DMS 273 treated with DMSO at 0.1 percent for 48 hours (cell line): ENCODE data around the gene PPP1R8.

Experiments used
- DNase-seq: peaks from one replicate; lab custom pipeline; 2025; lab: John Stamatoyannopoulos, UW

Gene PPP1R8

DNA sequence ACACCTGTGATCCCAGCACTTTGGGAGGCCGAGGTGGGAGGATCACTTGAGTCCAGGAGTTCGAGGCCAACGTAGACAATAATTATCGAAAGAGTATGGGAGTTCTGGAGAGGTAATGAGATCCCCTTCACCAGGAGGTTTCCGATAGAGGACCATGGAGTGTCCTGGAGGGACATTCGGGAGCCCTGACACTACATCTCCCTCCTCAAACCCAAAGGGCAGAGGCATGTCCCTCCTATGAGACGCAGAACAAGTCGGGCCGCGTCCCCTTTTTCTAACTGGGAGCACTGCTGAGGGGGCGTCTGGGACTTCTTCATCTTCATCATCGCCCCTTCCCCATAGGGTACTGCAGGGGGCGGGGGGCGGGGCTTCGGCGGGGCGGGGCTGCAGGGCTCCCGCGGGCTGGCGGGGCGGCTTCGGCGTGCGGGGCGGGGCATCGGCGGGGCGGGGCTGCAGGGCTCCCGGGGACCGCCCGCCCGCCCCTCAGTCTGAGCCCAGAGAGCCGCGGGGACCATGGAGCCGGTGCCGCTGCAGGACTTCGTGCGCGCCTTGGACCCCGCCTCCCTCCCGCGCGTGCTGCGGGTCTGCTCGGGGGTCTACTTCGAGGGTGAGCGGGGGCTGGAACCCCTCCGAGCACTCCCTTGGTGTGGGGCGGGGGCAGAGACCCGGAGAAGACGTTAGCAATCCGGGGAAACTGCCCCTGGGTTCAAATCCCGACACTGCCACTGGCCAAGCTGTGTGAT lies 41.6 kb downstream of the PPP1R8 start, which contains the start of gene THEMIS2:
THEMIS2 (plus strand) TSS at position 486 of the 743 bp plus-strand sequence; CDS start at position 514, 28 bp downstream.
- no peak for DNase-seq

DNA sequence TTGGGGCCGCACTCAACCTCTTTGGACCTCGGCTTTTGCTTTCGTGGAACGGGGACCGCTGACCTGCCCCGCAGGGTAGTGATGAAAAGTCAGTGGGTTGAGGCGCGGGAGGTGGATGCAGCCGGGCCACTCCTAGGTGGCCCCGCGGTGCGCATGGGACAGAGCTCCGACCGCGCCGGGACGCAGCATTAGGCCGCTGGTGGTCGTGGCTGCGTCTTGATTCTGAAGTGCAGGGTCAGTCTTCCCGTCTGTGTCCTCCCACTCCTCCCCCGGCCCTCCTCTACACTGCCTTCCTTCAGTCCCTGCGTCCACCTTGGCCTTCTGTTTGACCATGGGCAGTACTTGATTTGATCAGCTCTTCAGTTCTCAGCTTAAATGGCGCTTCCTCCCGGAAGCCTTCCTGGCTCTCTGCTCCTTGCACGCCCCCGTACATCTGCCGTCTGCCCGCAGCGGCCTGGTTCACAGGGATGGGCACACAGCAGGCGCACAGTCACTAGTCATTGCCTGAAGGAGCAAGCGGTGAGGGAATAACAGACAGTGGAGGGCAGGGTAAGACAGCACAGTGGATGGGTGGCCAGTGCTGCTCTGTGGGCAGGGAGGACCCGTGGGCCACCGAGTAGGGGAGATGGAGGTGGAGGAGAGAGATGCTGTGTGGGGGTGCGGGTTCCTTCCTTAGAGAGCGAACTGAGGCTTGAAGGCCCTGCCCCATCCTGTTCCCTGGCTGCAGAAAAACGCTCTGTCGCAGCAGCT lies 42.4 kb downstream of the PPP1R8 start:
- peak; percentile 18 for DNase-seq

DNA sequence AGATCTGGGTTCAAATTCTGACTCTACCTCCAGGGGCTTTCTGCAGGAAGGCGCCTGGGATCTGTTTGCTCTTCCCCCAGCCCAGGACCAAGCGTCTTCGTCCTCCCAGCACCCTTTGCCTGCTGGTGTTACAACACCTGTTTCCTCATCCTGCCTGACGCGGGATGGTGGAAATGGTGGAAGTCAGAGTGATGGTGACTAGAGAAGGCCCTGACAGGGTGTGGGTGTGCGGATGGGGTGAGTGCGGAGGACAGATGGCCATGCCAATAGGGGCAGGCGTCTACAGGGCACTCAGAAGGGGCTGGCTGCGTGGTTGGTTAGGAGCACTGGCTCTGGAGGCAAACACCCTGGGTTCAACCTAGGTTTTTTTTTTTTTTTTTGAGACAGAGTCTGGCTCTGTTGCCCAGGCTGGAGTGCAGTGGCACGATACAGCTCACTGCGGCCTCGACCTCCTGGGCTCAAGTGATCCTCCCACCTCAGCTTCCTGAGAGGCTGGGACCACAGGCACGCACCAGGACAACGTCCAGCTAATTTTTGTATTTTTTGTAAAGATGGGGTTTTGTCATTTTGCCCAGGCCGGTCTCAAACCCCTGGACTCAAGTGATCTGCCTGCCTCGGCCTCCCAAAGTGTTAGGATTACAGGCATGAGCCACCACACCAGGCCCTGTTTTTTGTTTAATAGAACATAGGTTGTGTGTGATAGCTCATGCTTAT lies 43.2 kb downstream of the PPP1R8 start:
- no peak for DNase-seq

DNA sequence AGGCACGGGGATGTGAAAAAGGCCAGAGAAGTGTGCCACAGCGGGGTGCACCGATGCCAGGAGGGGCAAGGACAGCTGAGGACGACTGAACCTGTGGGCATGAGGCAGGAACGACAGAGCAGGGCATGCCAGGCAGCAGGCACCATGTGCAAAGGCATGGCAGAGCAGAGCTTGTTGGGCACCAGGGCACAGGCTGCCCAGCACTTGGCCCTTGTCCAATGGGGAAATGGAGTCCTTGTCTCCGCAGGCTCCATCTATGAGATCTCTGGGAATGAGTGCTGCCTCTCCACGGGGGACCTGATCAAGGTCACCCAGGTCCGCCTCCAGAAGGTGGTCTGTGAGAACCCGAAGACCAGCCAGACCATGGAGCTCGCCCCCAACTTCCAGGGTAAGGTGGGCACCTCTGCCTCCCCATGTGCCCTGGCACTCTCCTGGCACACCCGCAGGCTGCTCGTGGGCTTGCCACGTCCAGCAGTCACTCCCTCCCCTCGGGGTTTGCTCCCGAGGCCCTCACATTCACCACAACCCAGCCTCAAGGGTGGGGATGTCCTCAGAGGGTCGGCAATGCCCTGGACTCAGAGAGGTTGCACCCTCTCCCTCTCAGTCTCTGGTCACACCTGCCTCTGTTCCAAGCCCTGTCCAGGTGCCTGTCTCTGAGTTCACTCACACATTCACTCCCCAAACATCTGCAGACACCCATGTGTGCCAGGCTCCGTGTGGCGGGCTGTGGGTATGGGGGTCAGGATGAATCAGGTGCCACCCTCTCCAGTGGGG lies 45.9 kb downstream of the PPP1R8 start:
- no peak for DNase-seq

DNA sequence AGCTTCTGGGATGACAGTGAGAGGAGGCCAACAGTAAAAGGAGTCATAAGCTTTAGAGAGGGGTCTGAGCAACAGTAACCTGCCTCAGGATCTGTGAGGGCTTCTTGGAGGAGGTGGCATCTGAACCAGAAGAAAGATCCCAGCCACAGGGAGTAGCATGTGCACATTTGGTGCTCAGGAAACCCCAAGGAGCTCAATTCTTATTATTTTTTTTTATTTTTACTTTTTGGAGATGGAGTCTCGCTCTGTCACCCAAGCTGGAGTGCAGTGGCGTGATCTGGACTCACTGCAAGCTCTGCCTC lies 46.5 kb downstream of the PPP1R8 start:
- no peak for DNase-seq

DNA sequence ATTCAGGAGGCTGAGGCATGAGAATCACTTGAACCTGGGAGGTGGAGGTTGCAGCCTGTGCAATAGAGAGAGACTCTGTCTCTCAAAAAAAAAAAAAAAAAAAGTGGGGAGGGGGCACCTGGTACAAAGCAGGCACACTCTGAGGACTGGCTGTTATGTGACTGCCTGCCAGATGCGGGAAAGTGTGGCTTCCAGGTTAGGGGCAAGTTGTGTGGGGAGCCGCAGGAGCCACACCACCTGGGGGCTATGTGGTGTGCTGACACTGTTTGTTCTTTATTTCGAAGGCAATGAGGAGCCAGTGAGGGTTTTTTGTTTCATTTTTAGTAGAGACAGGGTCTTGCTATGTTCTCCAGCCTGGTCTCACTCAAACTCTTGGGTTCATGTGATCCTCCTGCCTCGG lies 47.5 kb downstream of the PPP1R8 start:
- no peak for DNase-seq

DNA sequence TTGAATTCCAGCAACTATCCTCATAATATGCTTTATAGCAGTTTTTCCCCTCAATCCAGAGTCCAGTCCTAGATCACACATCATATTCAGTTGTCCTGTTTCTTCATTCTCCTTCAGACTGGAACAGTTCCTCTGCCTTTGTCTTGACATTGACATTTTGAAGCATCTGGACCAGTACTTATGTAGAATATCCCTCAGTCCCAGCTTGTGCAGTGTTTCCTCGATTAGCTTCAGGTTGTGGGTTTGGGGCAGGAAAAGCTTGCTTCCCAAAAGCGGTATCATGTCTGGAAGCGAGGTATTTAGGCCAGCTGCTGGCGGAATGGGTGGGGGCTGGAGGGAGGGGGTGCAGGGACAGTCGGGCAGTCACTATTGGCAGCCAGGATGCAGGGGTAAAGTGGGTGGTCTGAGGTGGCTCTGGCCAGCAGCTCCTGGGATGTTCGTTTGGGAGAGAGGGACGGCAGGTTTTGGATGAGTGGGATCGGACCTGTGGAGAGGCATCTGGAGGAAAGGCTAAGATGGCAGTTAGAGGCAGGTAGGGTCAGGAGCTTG lies 48.3 kb downstream of the PPP1R8 start:
- DNase-seq = no peak

DNA sequence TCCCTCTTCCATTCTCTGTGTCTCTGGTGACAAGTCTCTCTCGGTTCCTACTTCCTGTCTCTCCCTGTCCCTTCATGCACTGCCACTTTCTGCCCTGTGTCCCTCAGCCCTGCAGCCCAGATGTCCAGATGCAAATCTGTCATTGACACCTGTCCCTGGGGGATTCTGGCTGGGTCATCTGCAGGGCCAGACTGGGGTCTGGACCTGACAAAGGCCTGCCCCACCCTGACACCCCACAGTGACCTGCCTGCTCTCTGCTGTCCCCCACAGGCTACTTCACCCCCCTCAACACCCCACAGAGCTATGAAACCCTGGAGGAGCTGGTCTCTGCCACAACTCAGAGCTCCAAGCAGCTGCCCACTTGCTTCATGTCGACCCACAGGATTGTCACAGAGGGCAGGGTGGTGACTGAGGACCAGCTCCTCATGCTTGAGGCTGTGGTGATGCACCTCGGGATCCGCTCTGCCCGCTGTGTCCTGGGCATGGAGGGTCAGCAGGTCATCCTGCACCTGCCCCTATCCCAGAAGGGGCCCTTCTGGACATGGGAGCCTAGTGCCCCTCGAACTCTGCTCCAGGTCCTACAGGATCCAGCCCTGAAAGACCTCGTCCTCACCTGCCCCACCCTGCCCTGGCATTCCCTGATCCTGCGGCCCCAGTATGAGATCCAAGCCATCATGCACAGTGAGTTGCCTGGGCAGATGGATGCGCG lies 48.9 kb downstream of the PPP1R8 start:
- DNase-seq = no peak

DNA sequence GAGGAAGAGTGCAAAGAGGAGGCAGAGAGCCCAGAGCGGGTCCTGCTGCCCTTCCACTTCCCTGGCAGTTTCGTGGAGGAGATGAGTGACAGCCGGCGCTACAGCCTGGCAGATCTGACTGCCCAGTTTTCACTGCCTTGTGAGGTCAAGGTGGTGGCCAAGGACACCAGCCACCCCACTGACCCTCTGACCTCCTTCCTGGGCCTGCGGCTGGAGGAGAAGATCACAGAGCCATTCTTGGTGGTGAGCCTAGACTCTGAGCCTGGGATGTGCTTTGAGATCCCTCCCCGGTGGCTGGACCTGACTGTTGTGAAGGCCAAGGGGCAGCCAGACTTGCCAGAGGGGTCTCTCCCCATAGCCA lies 51.9 kb downstream of the PPP1R8 start:
- no peak for DNase-seq

DNA sequence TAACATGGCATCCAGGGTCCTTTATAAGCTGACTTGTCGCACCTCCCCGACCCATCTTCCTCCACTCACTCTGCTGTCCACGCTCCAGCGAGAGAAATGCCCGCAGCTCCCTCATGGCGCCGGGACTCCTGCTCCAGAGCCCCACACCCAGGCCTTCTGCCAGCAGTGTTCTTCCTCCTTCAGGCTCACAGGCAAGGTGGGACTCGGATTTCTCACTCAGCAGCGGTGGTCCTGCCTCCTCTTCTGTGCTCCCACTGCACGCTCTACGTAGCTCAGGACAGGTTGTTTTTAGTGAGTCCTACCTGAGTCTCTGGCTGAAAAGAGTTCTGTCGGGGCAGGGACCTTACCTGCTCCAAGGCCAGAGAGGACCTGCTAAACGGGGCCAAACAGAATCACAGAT lies 53.0 kb downstream of the PPP1R8 start:
- DNase-seq = no peak

DNA sequence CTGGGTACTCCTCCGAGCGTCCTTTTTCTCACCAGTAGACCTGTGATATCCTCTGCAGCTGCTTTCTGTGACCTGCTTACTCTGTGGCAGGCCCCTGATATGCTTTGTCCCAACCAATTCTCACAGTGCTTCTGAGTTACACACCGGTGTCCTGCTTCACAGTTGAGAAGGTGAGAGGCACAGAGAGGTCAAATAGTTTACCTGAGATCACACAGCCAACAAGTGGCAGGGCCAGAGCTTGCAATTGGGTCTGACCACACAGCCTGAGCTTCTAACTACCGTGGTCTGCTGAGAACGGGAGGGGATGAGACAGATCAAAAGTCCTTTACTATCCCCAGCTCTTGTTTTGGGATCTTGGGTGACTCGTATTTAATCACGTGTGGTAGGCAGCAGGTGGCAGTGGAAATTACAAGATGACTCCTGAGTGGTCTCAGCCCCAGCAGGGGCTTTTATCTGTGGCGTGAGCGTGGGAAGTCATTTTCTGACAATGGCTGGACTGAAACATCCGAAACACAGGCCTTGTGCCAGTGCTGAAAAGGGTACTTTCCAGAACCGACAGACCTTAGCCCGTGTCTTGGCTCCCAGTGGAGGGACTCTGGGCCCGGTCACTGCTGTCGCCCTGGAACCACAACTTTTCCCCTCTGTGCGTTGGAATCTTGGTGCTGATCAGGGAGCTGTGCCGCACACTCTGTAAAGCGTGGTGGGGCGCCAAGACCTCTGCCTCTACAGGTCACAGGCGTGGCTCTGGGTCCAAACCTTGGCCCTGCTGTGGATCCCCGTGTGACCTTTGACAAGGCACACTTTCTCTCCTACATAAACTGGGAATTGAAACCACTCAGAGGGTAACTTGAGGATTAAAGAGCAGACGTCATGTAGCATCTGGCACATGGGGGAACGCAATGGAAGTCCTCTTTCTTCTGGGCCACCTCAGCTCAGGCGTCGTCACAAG lies 53.7 kb downstream of the PPP1R8 start:
- DNase-seq = no peak

DNA sequence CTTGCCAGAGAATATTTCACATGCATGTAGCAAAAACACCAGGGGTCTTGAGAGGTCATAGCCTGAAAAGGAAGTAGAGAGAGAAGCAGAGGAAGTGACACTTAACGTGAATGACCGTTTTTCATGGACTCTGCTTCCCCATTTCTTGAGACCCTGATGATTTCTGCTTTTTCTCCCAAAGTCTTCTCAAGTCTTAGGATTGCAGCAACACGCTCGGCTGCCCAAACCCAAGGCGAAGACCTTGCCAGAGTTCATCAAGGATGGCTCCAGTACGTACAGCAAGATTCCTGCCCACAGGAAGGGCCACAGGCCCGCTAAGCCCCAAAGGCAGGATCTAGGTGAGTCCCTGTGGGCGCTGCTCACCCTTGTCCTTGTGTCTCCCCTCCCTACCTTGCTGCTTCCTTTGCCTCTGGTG lies 54.5 kb downstream of the PPP1R8 start:
- no peak for DNase-seq

DNA sequence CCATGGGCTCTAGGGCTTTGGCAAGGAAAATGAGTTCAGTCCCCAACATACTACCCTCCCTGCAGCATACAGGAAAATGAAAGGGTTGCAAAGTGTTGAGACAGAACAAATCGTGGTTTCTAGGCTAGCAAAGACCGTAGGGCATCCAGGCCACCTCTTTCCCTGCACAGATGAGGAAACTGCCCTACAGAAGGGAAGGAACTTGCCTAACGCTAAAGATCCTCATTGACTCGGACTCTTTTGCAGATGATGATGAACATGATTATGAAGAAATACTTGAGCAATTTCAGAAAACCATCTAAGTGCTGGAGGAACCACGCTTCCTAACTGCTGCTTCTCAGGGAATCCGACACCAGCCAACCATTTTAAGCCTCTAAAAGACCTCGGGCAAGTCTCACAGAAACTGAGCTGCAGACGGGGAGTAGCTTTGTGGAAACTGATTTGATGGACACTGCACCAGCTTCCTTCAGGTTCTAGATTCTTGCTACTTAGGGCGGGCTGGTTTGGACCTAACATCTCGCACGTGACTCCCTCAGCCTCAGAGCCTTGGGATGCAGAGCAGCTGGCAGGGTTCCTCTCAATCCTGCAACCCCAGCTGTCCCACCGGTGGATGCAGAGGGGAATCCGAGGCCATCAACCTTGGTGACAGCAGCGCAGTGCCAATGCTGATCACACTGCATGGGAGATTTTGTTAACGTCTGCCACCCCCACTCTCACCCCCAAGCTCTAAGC lies 55.2 kb downstream of the PPP1R8 start:
- DNase-seq = no peak

DNA sequence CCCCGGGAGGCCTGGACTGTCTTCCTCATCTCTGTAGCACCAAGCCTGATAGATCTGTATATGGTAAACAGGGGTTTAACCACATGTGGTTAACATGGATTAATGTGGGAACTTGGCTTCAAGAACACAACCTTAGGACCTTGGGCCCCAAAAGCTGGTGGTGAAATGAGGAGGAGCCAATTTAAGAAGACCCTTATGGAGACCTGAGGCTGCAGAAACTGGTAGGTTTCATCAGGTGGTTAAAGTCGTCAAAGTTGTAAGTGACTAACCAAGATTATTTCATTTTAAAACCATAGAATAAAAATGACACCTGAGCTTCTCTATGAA lies 55.7 kb downstream of the PPP1R8 start:
- no peak for DNase-seq

DNA sequence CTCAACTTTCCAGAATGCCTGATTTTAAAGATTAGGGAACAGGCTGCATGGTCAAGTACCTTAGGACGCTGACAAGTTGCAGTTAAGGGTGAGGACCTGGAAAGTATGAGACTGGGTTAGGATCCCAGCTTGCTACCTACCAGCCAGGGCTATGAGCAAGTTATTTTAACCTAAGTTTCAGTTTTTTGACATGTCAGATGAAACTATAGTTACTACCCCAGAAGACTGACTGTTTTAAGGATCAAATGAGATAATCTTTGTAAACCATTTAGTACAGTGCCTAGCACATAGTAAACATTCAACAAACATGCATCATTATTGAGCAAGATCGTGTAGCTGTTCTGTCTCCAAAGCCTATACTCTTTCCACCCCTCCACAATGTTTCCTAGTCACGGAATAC lies 56.2 kb downstream of the PPP1R8 start:
- no peak for DNase-seq

DNA sequence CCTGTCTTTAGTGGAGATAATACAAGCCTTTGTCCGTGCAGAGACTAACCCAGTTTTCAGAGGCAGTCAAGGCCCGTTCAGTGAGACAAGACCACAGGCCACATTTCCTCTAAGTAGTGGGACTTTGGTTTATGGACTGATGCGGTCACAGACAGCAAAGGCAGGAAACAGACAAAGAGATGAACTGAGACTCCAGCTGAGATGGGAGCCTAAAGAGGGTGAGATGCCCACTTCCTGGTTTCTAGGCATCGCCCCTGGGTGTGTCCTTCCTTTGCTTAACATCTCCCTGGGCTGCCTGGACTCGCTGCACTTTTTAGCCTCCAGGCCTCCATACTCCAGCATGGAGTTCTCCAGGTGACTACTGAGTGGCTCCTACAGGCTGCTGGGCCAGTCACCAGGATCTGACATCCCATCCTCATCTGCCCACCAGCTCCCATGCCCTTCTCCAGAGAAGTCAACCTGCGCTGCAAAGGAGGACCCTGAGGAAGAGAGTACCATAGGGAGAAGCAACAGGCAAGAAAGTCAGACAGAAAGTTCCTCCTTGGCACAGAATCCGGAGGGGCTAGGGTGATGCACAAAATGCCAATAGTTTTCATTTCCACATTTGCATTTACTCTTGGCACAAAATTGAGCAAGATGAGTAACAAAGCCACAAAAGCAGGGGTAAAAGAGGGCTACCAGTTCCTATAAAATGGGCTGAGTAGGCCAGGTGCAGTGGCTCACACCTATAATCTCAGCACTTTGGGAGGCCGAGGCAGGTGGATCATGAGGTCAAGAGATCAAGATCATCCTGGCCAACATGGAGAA lies 56.8 kb downstream of the PPP1R8 start:
- DNase-seq = no peak

DNA sequence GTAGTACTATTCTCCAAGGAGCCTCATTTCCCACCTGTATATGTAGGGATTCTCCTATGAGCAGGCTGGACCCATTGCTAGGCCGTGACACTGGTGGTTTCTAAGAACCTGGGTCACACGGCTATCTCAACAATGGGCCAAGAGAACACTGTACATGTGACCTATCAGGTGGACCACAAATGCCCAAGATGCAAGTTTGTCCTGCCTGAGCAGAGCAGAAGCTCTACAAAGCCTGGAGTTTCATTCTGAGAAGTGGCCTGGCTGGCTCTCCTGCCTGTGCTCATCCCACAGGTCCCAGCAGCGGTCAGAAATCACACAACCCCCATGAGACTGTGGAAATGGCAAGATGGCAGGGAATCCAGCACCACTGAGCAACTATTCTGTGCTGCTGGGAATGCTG lies 58.9 kb downstream of the PPP1R8 start:
- no peak for DNase-seq

DNA sequence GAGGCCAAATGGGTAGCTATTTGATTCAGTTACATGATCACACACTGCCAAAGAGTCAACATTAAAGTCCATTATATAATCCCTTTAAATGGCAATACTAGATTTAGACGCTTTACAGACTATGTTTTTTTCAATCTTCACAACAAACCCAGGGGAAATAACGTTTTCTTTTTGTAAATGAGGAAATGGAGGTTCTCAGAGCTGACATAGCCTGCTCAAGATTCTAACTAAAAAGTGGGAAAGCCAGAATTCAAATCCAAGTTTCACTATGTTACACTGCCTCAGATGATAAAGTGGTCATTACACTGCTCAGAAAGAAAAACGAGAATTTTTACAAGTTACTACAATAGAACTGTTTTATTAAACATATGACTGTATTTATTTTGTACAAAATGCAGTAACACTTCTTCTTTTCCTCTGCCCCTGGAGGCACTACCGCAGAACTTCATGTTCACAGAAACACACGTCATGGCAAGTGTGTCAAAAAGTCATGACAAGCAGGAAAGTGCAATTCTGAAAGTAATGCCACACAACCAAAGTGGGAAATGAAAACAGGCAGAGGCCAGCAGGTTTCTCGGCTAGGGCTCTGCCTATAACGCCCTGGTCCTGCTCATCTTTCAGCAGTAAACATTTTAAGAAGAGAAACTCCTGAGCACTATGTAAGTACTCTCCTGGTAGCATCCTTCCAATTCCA lies 60.8 kb downstream of the PPP1R8 start:
- no peak for DNase-seq
